Nephron progenitor cell (in vitro differentiated cells): ENCODE results near the gene ASPSCR1.
A peak's percentile ranks its signal among the peaks of the same experiment; 100 is the strongest.

Experiments used
- DNase-seq: peaks from one replicate; pipeline ENCODE4 v3.0.0; 2021
- H3K27ac Mint-ChIP-seq: 2 replicates; pipeline ENCODE4 v1.8.0; 2021; ENCODE audit warnings: mild to moderate bottlenecking, moderate library complexity, mixed read lengths
- H3K27me3 Mint-ChIP-seq: 2 replicates; pipeline ENCODE4 v1.8.0; 2021; ENCODE audit warnings: mild to moderate bottlenecking, low read depth, mixed read lengths; ENCODE audit not compliant: poor library complexity
- H3K36me3 Mint-ChIP-seq: 2 replicates; pipeline ENCODE4 v1.8.0; 2021; ENCODE audit warnings: low read depth, mixed read lengths
- H3K4me1 Mint-ChIP-seq: 2 replicates; pipeline ENCODE4 v1.8.0; 2021; ENCODE audit warnings: mixed read lengths
- H3K4me3 Mint-ChIP-seq: 2 replicates; pipeline ENCODE4 v1.8.0; 2021; ENCODE audit warnings: mild to moderate bottlenecking, moderate library complexity, mixed read lengths
- H3K9me3 Mint-ChIP-seq: 2 replicates; pipeline ENCODE4 v1.8.0; 2021; ENCODE audit warnings: mild to moderate bottlenecking, moderate library complexity, mixed read lengths
- TF ChIP-seq, protein P1 (sequence below): fragments of 200-600 bp; sonication (generic); IDR thresholded peaks from 2 replicates; pipeline ENCODE4 v1.5.0; 2021; ENCODE audit warnings: antibody characterized with exemption

ASPSCR1 gene

DNA sequence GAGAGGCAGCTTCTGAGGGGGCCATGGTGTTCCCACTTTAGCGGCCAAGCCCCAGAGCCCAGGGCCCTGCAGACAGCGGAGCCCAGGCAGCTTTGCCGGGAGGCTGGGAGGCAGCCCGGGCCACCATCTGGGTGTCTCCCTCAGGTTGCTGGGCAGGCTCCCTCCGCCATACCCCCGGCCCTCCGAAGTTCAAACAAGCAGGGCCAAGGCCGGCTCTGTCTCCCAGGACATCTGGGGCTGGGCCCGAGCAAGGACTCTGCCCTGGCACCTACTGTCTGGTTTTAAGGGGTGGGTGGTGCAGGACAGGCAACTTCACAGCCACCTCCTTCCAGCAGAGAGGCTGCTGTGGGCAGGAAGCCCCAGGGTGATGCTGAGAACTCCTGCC is 85.5 kb downstream of the ASPSCR1 start:
- H3K36me3 Mint-ChIP-seq: no peaks in the 10 kb centered on the region
- peaks cover 4% of the 10 kb centered on the region for H3K4me1 Mint-ChIP-seq
- no peak for DNase-seq
- H3K4me3 Mint-ChIP-seq: no peak overlapping the region
- TF ChIP-seq, protein P1, sequence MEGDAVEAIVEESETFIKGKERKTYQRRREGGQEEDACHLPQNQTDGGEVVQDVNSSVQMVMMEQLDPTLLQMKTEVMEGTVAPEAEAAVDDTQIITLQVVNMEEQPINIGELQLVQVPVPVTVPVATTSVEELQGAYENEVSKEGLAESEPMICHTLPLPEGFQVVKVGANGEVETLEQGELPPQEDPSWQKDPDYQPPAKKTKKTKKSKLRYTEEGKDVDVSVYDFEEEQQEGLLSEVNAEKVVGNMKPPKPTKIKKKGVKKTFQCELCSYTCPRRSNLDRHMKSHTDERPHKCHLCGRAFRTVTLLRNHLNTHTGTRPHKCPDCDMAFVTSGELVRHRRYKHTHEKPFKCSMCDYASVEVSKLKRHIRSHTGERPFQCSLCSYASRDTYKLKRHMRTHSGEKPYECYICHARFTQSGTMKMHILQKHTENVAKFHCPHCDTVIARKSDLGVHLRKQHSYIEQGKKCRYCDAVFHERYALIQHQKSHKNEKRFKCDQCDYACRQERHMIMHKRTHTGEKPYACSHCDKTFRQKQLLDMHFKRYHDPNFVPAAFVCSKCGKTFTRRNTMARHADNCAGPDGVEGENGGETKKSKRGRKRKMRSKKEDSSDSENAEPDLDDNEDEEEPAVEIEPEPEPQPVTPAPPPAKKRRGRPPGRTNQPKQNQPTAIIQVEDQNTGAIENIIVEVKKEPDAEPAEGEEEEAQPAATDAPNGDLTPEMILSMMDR: no peak
- H3K27ac Mint-ChIP-seq: no peak overlapping the region
- no peaks in the 10 kb centered on the region for H3K9me3 Mint-ChIP-seq
- H3K27me3 Mint-ChIP-seq: no peaks in the 10 kb centered on the region

DNA sequence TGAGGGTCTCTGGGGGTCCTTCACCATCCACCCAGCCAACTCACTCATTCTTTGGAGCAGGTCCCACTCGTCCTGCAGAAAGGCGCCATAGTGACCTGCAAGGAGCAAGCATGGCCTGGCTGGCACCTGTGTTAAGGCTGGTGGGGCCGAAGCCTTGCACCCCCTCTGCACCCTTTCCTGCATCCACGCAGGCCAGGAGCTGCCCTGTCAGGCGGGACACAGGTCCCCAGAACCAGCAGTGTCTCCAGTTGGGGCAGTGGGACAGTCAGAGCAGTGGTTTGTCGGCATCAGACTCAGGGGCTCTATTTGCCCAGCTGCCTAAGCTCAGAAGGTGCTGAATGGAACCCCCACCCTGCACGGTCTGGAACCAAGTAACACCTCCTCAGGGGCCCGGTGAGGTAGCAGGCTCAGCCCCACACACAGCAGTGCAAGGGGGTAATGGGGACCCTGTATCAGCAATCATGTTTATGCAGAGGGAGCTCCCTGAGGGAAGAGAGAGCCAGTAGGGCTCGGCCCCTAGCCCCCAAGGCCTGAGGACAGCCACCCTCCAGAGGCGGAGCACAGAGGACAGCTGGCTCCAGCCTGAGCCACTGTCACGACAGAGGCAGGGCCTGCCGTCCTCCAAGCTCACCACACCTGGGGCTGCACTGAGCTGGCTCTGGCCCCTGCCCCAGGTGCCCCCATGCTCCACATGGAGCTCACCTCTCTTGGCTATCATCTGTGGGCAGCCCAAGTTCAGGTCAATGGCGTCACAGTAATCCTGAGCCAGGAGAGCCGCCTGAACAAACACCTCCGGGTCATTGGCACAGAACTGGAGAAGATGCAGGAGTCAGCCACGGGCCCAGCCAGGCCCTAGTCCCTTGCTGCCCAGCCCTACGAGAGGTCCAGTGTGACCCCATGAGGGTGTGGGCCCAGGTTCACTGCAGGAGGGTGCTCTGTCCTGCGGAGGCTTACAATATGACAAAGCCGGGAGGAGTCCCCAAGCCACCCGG is 86.3 kb downstream of the ASPSCR1 start:
- Mint-ChIP-seq H3K27me3 (peaks cover 3% of the 10 kb centered on the region), H3K4me1 (peaks cover 4% of the 10 kb centered on the region), H3K9me3 (no peaks in the 10 kb centered on the region), H3K27ac (no peak overlapping the region), H3K4me3 (peak overlapping the region; percentile 76), H3K36me3 (no peaks in the 10 kb centered on the region)
- DNase-seq: no peak
- TF ChIP-seq, protein P1: no peak

DNA sequence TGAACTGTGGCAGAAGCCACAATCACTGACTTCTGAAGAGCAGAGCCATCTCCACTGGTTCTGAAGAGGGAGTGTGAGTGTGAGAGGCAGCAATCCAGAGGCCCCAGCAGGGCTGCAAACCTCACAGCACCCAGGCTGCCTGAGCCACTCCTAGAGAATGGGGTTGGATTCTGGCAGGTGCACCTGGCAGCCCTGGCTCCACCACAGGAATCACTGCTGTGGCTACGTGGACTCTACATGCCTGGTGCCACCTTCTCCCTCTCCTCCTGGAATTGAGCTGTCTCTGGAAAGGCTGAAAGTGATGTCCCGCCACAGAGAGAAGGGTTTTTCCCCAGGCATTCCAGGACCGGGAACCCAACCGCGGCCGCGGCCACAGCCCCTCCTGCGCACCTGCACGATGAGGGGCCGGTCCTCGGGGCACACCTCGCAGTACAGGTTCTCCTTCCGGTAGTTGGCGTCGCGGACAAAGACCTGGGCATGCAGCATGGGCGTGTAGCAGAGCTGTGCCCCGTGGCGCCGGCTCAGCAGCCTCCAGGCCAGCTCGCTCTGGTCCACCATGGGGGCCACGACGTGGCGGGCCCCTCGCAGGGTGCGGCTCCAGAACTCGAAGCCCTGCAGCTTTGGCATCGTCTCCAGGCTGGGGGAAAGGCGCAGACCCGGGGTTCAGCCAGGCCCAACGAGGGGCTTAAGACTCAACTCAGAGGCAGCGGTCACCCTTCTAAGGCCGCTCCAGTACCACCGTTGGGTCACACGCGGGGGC is 87.2 kb downstream of the ASPSCR1 start:
- Mint-ChIP-seq H3K36me3 (no peaks in the 10 kb centered on the region), H3K27ac (no peak overlapping the region), H3K9me3 (no peaks in the 10 kb centered on the region), H3K4me3 (peak overlapping the region; percentile 76), H3K27me3 (peaks cover 9% of the 10 kb centered on the region), H3K4me1 (peaks cover 4% of the 10 kb centered on the region)
- TF ChIP-seq, protein P1: no peak
- DNase-seq: no peak

DNA sequence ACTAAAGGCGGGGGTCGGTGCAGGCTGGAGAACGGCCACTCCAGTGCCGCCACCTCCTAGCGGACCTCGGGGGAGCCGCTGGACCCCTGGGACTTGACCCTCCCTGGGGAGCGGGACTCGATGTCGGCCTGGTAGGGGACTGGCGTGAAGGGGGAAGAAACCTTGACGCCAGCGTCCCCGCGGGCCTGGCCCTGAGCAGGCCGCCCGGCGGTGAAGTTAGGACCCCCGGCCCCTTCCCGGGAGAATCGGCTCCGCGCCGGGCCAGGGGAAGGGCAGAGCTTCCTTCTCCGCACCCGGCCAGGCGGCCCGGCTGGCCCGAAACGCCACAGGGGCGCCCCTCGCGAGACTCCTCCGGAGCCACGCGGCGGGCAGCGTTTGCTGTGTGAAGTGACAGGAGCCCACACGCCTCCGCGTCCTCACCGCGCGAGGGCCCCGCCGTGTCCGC is 87.8 kb downstream of the ASPSCR1 start:
- Mint-ChIP-seq H3K9me3 (no peaks in the 10 kb centered on the region), H3K27me3 (peaks cover 13% of the 10 kb centered on the region), H3K36me3 (no peaks in the 10 kb centered on the region), H3K4me1 (peaks cover 4% of the 10 kb centered on the region), H3K27ac (no peak overlapping the region), H3K4me3 (peak overlapping the region; percentile 76)
- DNase-seq: peak; percentile 50
- TF ChIP-seq, protein P1: no peak

DNA sequence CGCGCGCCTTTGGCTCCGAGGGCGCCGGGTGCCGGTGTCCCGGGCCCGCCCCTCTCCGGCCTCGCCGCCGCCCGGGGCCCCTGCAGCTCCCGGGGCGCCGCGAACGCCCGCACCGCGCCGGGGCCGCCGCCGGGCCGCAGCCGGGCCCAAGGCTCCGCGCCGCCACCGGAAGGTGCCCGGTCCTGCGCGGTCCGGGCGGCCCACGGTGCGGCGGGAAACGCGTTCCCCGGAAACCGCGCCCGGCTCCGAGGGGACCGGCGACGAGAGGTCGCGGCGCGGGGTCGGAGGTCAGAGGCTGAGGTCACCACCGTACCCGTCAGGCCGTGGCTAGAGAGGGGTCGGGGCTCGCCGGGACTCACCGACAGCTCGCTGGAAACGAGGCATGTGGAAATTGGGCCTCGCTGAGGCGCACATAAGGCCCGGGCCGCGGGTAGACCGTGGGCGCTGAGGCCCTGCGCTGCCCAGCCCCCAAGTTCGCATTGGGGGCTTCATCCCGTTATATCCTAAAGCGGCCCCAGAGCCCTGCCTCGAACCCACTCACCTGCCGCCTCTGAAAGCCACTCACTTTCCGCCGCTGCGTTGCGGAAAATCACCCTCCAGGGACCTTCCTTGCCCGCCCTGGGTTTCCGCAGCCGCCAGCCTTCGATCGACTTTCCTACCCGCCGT is 88.3 kb downstream of the ASPSCR1 start, which contains the start of gene DUS1L:
TSS of gene DUS1L (minus strand) at position 167 of the 666 bp plus-strand sequence. CDS start 745 bp downstream, outside the sequence.
- Mint-ChIP-seq H3K4me3 (peak within 1 kb of the TSS; percentile 83), H3K36me3 (no peaks in the 10 kb centered on the region), H3K9me3 (no peaks in the 10 kb centered on the region), H3K27me3 (peaks cover 19% of the 10 kb centered on the region), H3K27ac (no peak within 1 kb of the TSS), H3K4me1 (peaks cover 4% of the 10 kb centered on the region)
- TF ChIP-seq, protein P1: no peak
- peak; percentile 77 for DNase-seq
